ENCODE measurements around the gene GNG13.

DNA sequence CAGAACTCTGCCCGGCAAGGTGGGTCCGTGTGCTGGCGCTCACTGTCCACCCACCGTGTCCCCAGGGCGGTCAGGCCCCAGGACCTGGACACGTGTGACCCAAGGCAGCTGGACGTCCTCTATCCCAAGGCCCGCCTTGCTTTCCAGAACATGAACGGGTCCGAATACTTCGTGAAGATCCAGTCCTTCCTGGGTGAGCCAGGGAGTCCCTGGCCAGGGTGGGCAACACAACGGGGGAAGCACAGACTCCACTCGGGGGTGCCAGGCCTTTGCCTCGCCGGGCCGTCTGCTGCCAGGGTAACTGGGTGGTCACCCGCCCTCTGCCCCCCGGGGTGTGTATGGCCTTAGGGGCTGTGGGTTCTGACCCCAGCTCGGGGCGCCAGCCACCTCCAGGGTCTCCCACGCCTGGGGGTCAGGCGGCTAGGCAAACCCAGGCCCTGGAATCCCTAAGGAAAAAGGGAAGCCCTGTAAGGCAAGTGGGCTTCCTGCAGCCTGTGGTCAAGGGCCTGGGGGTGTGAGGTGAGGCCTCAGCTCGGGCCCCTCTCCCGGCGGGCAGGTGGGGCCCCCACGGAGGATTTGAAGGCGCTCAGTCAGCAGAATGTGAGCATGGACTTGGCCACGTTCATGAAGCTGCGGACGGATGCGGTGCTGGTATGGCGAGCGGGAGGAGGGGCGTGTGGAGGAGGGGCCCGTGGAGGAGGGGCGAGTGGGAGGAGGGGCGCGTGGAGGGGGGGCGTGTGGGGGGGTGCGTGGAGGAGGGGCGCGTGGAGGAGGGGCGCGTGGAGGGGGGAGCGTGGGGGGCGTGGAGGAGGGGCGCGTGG, 33.5 kb downstream of the GNG13 start:
- TF ChIP-seq, protein P1, sequence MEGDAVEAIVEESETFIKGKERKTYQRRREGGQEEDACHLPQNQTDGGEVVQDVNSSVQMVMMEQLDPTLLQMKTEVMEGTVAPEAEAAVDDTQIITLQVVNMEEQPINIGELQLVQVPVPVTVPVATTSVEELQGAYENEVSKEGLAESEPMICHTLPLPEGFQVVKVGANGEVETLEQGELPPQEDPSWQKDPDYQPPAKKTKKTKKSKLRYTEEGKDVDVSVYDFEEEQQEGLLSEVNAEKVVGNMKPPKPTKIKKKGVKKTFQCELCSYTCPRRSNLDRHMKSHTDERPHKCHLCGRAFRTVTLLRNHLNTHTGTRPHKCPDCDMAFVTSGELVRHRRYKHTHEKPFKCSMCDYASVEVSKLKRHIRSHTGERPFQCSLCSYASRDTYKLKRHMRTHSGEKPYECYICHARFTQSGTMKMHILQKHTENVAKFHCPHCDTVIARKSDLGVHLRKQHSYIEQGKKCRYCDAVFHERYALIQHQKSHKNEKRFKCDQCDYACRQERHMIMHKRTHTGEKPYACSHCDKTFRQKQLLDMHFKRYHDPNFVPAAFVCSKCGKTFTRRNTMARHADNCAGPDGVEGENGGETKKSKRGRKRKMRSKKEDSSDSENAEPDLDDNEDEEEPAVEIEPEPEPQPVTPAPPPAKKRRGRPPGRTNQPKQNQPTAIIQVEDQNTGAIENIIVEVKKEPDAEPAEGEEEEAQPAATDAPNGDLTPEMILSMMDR (IDR thresholded peaks at IDR 0.05; ENCODE audit: insufficient read depth, low read length, poor library complexity, severe bottlenecking) = no peak
- TF ChIP-seq EZH2phosphoT487 (conservative IDR thresholded peaks at IDR 0.05; ENCODE audit: low read length) = no peak
